GM12878 (cell line): ENCODE data around the gene STX1B. TPM values are rescaled to one million over a fixed set of nuclear protein-coding genes. Genes with fewer than 3 reads are reported as not detected.
A peak's percentile ranks its signal among the peaks of the same experiment; 100 is the strongest.

Experiments
- ATAC-seq: fragments of 200-7000 bp; cut with Tn5 transposase; 3 replicates; pipeline ENCODE4 v1.9.1; 2020; ENCODE audit warnings: mild to moderate bottlenecking, moderate library complexity
- Bru-seq: library from RNA; stranded (reverse); fragments of 400-500 nt; gene quantifications from one replicate; lab custom pipeline; 2021; lab: Mats Ljungman, UMichigan
- BruChase-seq, 2 experiments: library from RNA; stranded (reverse); fragments of 400-500 nt; gene quantifications; one replicate each; lab custom pipeline; 2021; lab: Mats Ljungman, UMichigan
- BruUV-seq: library from RNA; stranded (reverse); fragments of 400-500 nt; replicated peaks from 2 replicates; lab custom pipeline; 2021; lab: Mats Ljungman, UMichigan
- CTCF ChIA-PET: fragments of 300-600 bp; sonication (Branson Sonifier 250); formaldehyde crosslinking; extraction: SDS; loops from one replicate; lab custom pipeline; 2021; ENCODE audit warnings: inconsistent platforms; lab: Yijun Ruan, JAX
- POLR2A ChIA-PET: fragments of 350-600 bp; formaldehyde crosslinking; extraction: SDS; loops from one replicate; lab custom pipeline; 2021; ENCODE audit warnings: inconsistent platforms; lab: Charles Lee
- RAD21 ChIA-PET: fragments of 300-600 bp; sonication (Branson Sonifier 250); formaldehyde crosslinking; loops from one replicate; lab custom pipeline; 2023; ENCODE audit warnings: antibody characterized with exemption; ENCODE audit not compliant: unreplicated experiment; lab: Charles Lee
- SMC1A ChIA-PET: fragments of 300-600 bp; sonication (Branson Sonifier 250); formaldehyde crosslinking; loops from one replicate; lab custom pipeline; 2023; ENCODE audit not compliant: unreplicated experiment, uncharacterized antibody; lab: Charles Lee
- DNase-seq: peaks from one replicate; pipeline ENCODE4 v3.0.0-alpha.2; 2011; ENCODE audit warnings: low read depth, low spot score
- FAIRE-seq: peaks from 3 replicates; lab custom pipeline; 2011; peaks lifted over from hg19 to GRCh38; lab: Jason Lieb, UNC
- H2AFZ ChIP-seq: 2 replicates; pipeline ENCODE4 v1.6.0; 2011; ENCODE audit warnings: low read depth, low read length, control low read depth; ENCODE audit not compliant: control insufficient read depth
- H3K27ac ChIP-seq: 2 replicates; pipeline ENCODE4 v1.5.1; 2011; ENCODE audit warnings: control low read depth; ENCODE audit not compliant: control insufficient read depth, insufficient read depth
- H3K27me3 ChIP-seq, 2 experiments: replicated peaks in 1 of 2; 2 replicates each; pipeline versions ENCODE4 v1.6.0 to v1.6.1; 2011; ENCODE audit warnings: low read length in 1 of 2; ENCODE audit not compliant: control insufficient read depth in 2 of 2, insufficient read depth in 2 of 2
- H3K36me3 ChIP-seq, 2 experiments: 2 replicates each; pipeline ENCODE4 v1.5.1; 2011; ENCODE audit warnings: low read length in 1 of 2; ENCODE audit not compliant: control insufficient read depth in 2 of 2, insufficient read depth in 2 of 2
- H3K4me1 ChIP-seq: 2 replicates; pipeline ENCODE4 v1.6.1; 2011; ENCODE audit warnings: mild to moderate bottlenecking, low read length, moderate library complexity, mixed read lengths; ENCODE audit not compliant: control insufficient read depth, insufficient read depth
- H3K4me2 ChIP-seq: 2 replicates; pipeline ENCODE4 v1.6.0; 2011; ENCODE audit warnings: control low read depth; ENCODE audit not compliant: control insufficient read depth, insufficient read depth
- H3K4me3 ChIP-seq: fragments of 200-600 bp; sonication (generic); 2 replicates; pipeline ENCODE4 v1.5.1; 2016
- H3K79me2 ChIP-seq: 2 replicates; pipeline ENCODE4 v1.6.0; 2011; ENCODE audit warnings: low read length; ENCODE audit not compliant: control insufficient read depth, insufficient read depth
- H3K9ac ChIP-seq: 2 replicates; pipeline ENCODE4 v1.8.0; 2011; ENCODE audit warnings: low read length, control low read depth, mixed read lengths; ENCODE audit not compliant: control insufficient read depth, insufficient read depth
- H3K9me3 ChIP-seq: replicated peaks from 3 replicates; pipeline ENCODE4 v1.5.1; 2011; ENCODE audit warnings: mild to moderate bottlenecking, low read length; ENCODE audit not compliant: control insufficient read depth, insufficient read depth
- H4K20me1 ChIP-seq: 2 replicates; pipeline ENCODE4 v1.6.0; 2011; ENCODE audit not compliant: control insufficient read depth, insufficient read depth
- BCL3 ChIP-seq: IDR thresholded peaks from 2 replicates; pipeline ENCODE4 v1.6.1; 2011; ENCODE audit warnings: borderline replicate concordance, low read depth, mild to moderate bottlenecking, moderate library complexity, low read length; ENCODE audit not compliant: insufficient read depth, poor library complexity, severe bottlenecking
- CEBPB ChIP-seq, 2 experiments: fragments of 150-350 bp in 1 of 2; IDR thresholded peaks; 2 replicates each; pipeline ENCODE4 v1.6.1; 2012 to 2014; ENCODE audit warnings: low read depth in 2 of 2, low read length in 2 of 2, borderline replicate concordance in 1 of 2, inconsistent platforms in 1 of 2
- EGR1 ChIP-seq, 2 experiments: IDR thresholded peaks; 1 replicate in 1 of 2; 2 replicates in 1 of 2; pipeline ENCODE4 v1.6.1; 2011 to 2012; ENCODE audit warnings: low read depth in 2 of 2, low read length in 2 of 2, borderline replicate concordance in 1 of 2, mild to moderate bottlenecking in 1 of 2, moderate library complexity in 1 of 2
- GABPA ChIP-seq: IDR thresholded peaks from 2 replicates; pipeline ENCODE4 v1.6.1; 2014; ENCODE audit warnings: antibody characterized with exemption, low read depth, mild to moderate bottlenecking, inconsistent platforms
- IKZF2 ChIP-seq, 2 experiments: fragments of 450-650 bp; IDR thresholded peaks; 2 replicates each; pipeline ENCODE4 v1.6.1; 2017; ENCODE audit warnings: mild to moderate bottlenecking in 2 of 2, moderate library complexity in 2 of 2
- MEF2B ChIP-seq: fragments of 450-650 bp; IDR thresholded peaks from 2 replicates; pipeline ENCODE4 v1.6.1; 2018; ENCODE audit warnings: mild to moderate bottlenecking, moderate library complexity; ENCODE audit not compliant: partially characterized antibody, poor library complexity, severe bottlenecking
- NKRF ChIP-seq: fragments of 450-650 bp; conservative IDR thresholded peaks from 2 replicates; pipeline ENCODE4 v1.6.1; 2017; ENCODE audit warnings: mild to moderate bottlenecking, moderate library complexity
- POU2F2 ChIP-seq: IDR thresholded peaks from 3 replicates; pipeline ENCODE4 v1.6.1; 2011; ENCODE audit warnings: low read depth, mild to moderate bottlenecking, low read length, borderline replicate concordance
- RB1 ChIP-seq: fragments of 450-650 bp; formaldehyde crosslinking; IDR thresholded peaks from 2 replicates; pipeline ENCODE4 v1.6.1; 2017; ENCODE audit warnings: mild to moderate bottlenecking, borderline replicate concordance
- SP1 ChIP-seq: IDR thresholded peaks from one replicate; pipeline ENCODE4 v1.6.1; 2011; ENCODE audit warnings: low read depth, low read length
- SREBF2 ChIP-seq: IDR thresholded peaks from 2 replicates; pipeline ENCODE4 v1.6.1; 2012; ENCODE audit warnings: mild to moderate bottlenecking, low read length
- ZNF592 ChIP-seq: fragments of 450-650 bp; IDR thresholded peaks from 2 replicates; pipeline ENCODE4 v1.6.1; 2017; ENCODE audit warnings: mild to moderate bottlenecking, moderate library complexity
- WGBS: methylation state at CpG from one replicate; pipeline ENCODE4 v1.1.6; 2016; ENCODE audit warnings: low lambda C conversion rate; ENCODE audit not compliant: insufficient replicate concordance, insufficient coverage; ENCODE audit errors: missing lambda C conversion rate; 5-methylcytosine and 5-hydroxymethylcytosine counted together
- in situ Hi-C: fragments of 300-500 bp; cut with MboI; formaldehyde crosslinking; loops from 9 replicates; pipeline ENCODE4 v1.14.3; 2018; ENCODE audit warnings: mixed read lengths
- intact Hi-C: fragments of 100-400 bp; cut with micrococcal nuclease; formaldehyde crosslinking; loops from one replicate; pipeline ENCODE4 v1.14.2; 2022; ENCODE audit not compliant: unreplicated experiment
- long read RNA-seq, 2 experiments: library from polyadenylated mRNA; unstranded; transcript quantifications; one replicate each; pipeline ENCODE4 v2.0.0, GENCODE V29; 2019 to 2020
- polyA minus RNA-seq, 3 experiments: library from RNA; depleted of rRNA, polyadenylated mRNA; stranded (reverse); fragments of >200 nt; gene quantifications; 2 replicates each; pipeline ENCODE4 v1.2.3, GENCODE V29; 2011
- polyA plus RNA-seq, 11 experiments: library from polyadenylated mRNA; depleted of rRNA in 4 of 11; unstranded in 6 of 11; stranded (reverse) in 5 of 11; fragments of >200 nt; fragmentation: Nextera tagmentation in 4 of 11; fragmentation: Illumina TruSeq in 1 of 11; extraction: Ambion mirVana in 4 of 11; extraction: Trizol in 1 of 11; gene quantifications; 1 replicate in 1 of 11; 2 replicates in 10 of 11; pipeline versions ENCODE4 v1.2.1 to v1.2.3, GENCODE V29; 2011 to 2016; ENCODE audit warnings: inconsistent platforms in 2 of 11, missing spikeins in 2 of 11, low read depth in 1 of 11
- total RNA-seq, 4 experiments: library from RNA; depleted of rRNA in 3 of 4; stranded (reverse); fragments of >200 nt in 3 of 4; fragmentation: Illumina TruSeq in 1 of 4; extraction: Trizol in 1 of 4; gene quantifications; 2 replicates each; pipeline versions ENCODE4 v1.2.1 to v1.2.3, GENCODE V29; 2013 to 2021

Gene STX1B
- 11.5 and 14.2 TPM in 2 replicates for total RNA-seq (2013; cell fraction: nucleolus; rRNA removed)
- total RNA-seq (2014; rRNA removed) (0.56 and 1.9 TPM in 2 replicates), total RNA-seq (2014; rRNA removed; fragmentation: Illumina TruSeq; extraction: Trizol) (1.5 and 2.3 TPM in 2 replicates), total RNA-seq (2021) (2.2 and 2.4 TPM in 2 replicates), polyA plus RNA-seq (2011; rRNA removed) (1.7 and 2.0 TPM in 2 replicates), polyA plus RNA-seq (2014; fragmentation: Illumina TruSeq; extraction: Trizol) (1.5 and 3.3 TPM in 2 replicates), polyA plus RNA-seq (2014; fragmentation: Nextera tagmentation; extraction: Ambion mirVana) (under 1 TPM; 0.22 to 0.66 TPM), polyA plus RNA-seq (2014; rRNA removed) (2.5 and 3.1 TPM in 2 replicates), polyA plus RNA-seq (2016; fragmentation: Nextera tagmentation; extraction: Ambion mirVana) (under 1 TPM; 0.29 to 0.71 TPM), polyA minus RNA-seq (2011; rRNA and poly(A)+ RNA removed) (6.7 and 9.7 TPM in 2 replicates), Bru-seq, nascent RNA (percentile 44 among the genes with signal in this experiment), BruChase-seq, experiment 1, labeled RNA remaining after a 6-hour chase (percentile 36 among the genes with signal in this experiment), BruChase-seq, experiment 2, labeled RNA remaining after a 2-hour chase (percentile 36 among the genes with signal in this experiment)
- polyA plus RNA-seq (2011; ENCODE audit: low read depth): 1.0 TPM
- 2.7 and 2.8 TPM in 2 replicates for polyA plus RNA-seq (2011; cell fraction: cytosol; rRNA removed)
- 14.4 and 15.4 TPM in 2 replicates for polyA plus RNA-seq (2011; cell fraction: nucleus; rRNA removed)
- 2.4 and 2.8 TPM in 2 replicates for polyA plus RNA-seq (2012)
- 0.94 and 4.3 TPM in 2 replicates for polyA minus RNA-seq (2011; cell fraction: cytosol; rRNA and poly(A)+ RNA removed)
- 7.4 and 10.0 TPM in 2 replicates for polyA minus RNA-seq (2011; cell fraction: nucleus; rRNA and poly(A)+ RNA removed)
- long read RNA-seq, experiment 1: 0 reads
- long read RNA-seq, experiment 2: 0 reads

GRCh38 chr16:31010585-31011325 is at the start of gene STX1B:
Gene STX1B (minus strand): TSS chr16:31010638. CDS start chr16:31010396, 242 bp downstream.
- H2AFZ ChIP-seq: no peak within 1 kb of the TSS
- H3K27me3 ChIP-seq: peaks cover 3 to 10% of the 10 kb centered on the region in 2 experiments
- H3K27ac ChIP-seq: no peak within 1 kb of the TSS
- no peaks in the 10 kb centered on the region for H4K20me1 ChIP-seq
- H3K4me1 ChIP-seq: no peaks in the 10 kb centered on the region
- no peak for DNase-seq
- CTCF ChIA-PET: no interaction called here
- no peak within 1 kb of the TSS for H3K4me2 ChIP-seq
- no peak within 1 kb of the TSS for H3K9ac ChIP-seq
- H3K79me2 ChIP-seq: no peaks in the 10 kb centered on the region
- intact Hi-C loops (no loop called here), in situ Hi-C loops (no loop called here)
- no peaks in the 10 kb centered on the region for H3K9me3 ChIP-seq
- SMC1A ChIA-PET: no interaction called here
- H3K4me3 ChIP-seq: no peak within 1 kb of the TSS
- no peak for ATAC-seq
- POLR2A ChIA-PET: no interaction called here
- RAD21 ChIA-PET: no interaction called here
- no TSS peak for BruUV-seq
- FAIRE-seq: no peak
- no peaks in the 10 kb centered on the region for H3K36me3 ChIP-seq
- 27% methylated on average over 18 of the region's 45 CpGs for WGBS
- TF ChIP-seq NKRF (no peak), IKZF2 (IDR thresholded peaks at IDR 0.05) (no peak), EGR1 (IDR thresholded peaks at IDR 0.05; ENCODE audit: borderline replicate concordance in 1 of 2, low read depth in 2 of 2, low read length in 2 of 2) (no peak), SP1 (no peak), BCL3 (no peak), ZNF592 (no peak), GABPA (no peak), MEF2B (no peak), SREBF2 (no peak), POU2F2 (no peak), RB1 (no peak), CEBPB (IDR thresholded peaks at IDR 0.05; ENCODE audit: borderline replicate concordance in 1 of 2, low read depth in 2 of 2, low read length in 2 of 2) (no peak)
